ENCODE measurements around the gene UBQLN4. TPM values are rescaled to one million over a fixed set of nuclear protein-coding genes. Genes with fewer than 3 reads are reported as not detected.

The UBQLN4 gene
- polyA plus RNA-seq (ENCODE audit: insufficient read length), result 47.5 TPM

DNA sequence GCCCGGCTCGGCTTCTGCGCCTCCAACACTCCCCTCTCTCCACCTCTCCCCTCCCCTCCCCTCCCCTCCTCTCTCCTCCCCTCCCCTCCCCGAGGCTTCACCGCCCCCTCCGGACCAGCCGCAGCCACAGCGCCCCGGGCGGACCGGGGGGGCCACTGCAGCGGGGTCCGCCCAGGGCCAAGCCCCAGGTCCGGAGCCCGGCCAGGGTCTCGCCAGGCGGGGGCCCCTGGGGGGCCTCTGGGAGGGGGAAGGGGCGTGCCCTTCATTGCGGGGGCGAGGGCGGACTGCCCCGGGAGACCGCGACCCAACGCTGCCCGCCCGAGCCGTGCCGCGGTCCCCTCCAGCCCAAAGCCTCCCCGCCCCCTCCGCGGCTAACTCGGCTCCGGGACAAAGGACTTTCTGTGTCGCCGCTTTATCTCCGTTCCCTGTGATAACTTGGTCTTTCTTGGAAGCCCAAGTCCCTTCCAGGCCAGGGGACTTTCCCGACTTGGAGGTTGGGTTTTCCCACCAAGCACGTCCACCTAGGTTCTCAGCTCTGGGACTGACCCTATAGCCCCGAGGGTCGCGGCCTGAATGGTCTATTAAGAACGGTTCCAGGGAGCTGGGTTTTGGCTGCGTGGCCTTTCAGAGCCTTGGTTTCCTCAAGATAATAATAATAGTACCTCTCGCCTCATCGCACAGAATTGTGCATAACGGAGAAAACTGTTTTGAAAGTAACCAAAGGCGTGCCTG lies at the start of gene UBQLN4:
UBQLN4 (minus strand) TSS at position 31 of the 732 bp plus-strand sequence. CDS start 97 bp downstream, outside the sequence.
- peak; percentile 61 for DNase-seq (ENCODE audit: low read depth)

DNA sequence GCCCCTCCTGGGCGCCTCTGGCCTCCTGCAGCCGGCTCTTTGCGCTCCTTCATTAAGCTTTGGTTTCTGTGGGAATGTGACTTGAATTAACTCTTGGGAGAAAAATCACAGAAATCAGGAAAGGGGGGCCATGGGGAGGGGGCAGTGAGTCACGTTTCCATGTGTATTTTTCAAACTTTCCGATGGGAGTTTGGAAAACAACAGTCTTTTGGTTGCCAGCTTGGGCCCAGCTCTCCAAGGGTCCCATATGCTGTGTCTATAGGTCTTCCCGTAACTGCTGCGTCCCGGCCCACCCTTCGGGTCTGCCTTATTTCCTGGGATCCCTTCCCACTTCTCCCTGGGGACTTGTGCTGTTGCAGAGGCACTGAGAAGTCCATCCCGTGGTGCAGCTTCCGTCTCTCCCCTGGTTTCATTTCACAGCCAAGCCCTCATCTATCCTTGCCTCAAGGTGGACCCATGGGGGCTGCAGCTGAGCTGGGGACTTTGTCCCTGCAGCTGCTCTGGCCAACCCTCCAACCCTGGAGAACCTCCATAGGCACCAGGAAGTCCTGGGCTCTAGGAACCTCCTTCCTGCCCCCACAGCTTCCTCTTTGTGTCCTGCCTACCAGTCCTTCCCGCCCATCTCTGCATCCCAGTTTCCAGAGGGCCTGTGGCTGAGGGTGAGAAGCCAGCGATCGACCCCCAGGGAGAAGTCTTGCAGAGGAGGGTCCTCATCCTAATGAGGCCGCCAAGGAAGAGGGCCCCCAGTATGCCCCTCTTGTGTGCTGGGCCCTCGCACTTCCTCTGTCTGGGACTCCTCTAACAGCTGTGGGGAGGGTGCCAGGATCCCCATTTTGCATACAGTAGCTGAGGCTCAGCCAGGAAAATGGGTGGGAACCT lies 49.3 kb upstream of the UBQLN4 start:
- DNase-seq (ENCODE audit: low read depth), result no peak

DNA sequence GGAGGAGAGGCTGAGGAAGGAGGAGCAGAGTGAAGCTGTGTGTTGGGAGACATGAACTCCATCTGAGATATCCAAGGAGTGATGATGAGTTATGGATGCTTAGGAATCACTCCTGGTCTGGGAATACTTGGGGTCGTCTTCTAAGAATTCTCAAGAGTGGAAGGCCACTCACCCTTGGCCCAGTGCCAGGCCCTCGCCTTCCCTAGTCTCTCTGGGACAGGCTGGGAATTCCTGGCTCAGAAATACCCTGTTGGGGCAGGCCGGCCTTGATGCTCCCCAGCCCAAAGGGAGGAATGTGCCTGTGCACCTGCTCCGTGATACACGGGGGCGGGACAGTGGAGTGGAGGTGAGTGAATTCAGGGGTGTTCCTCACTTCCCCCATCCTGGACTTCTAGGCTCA lies 48.3 kb upstream of the UBQLN4 start:
- DNase-seq (ENCODE audit: low read depth), result no peak

DNA sequence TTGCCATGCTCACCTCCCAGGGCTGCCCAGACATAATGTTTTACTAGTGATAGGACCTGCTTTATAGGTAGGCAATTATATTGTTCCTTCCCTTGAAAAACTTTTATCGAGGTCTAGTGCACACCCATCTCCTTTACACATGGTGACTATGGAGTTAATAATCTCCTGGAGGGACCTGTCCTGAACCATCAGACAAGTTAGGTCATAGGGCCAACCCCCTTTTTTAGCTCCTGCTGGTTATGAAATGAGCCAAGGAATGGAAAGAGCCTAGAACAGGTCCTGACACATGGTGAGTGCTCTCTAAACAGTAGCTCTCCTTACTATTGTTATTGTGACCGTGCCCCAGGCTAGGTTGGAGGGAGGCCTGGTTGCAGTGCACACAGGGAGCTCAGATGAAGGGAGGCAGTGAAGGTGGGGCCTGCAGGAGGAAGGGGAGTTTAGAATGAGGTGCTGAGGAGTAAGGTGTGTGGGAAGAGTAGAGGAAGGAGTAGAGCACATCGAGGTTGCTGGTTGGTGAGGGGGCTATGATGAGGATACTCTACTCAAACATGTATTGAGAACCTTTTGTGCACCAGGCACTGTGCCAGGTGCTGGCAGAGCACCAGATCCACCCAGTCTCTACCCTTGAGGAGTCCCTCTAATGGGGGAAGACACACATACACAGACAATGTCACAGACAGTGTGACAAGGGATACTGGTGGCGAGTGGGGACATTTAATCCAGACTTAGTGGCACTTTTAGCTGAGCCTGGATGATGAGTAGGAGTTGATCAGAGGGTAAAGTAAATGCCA lies 46.8 kb upstream of the UBQLN4 start:
- DNase-seq (ENCODE audit: low read depth), result no peak

DNA sequence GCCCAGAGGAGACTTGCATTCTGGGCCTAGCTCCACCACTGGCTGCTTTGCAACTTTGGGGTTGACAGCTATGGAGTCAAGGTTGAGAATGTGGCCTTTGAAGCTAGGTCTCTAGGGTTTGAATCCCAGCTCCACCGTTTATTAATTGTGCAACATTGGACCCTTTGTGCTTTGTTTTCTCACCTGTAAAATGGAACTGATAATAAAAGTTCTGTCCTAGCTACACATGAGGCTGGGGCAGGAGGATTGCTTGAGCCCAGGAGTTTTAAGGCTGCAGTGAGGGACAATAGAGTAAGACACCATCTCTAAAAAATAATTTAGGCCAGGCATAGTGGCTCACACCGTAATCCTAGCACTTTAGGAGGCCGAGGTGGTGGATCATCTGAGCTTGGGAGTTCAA lies 45.7 kb upstream of the UBQLN4 start:
- no peak for DNase-seq (ENCODE audit: low read depth)

DNA sequence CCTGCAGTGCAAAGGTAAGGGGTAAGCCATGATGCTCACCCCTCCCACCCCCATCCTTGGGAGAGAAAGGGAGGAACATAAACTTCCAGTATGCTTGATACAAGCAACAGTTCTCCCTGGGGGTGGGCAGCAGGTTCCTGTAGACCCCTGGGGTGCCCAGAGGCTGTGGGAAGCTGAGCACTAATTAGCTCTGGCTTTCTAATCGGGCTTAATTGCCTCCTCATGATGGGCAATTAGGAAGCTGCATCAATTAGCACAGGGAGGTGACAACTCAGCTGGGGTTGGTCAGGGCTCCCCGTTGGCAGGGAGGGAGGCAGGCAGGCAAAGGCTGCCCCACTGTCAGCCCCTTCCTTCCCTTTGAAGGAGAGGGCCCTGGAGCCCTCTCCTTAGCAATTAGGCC lies 45.2 kb upstream of the UBQLN4 start:
- DNase-seq (ENCODE audit: low read depth), result no peak

DNA sequence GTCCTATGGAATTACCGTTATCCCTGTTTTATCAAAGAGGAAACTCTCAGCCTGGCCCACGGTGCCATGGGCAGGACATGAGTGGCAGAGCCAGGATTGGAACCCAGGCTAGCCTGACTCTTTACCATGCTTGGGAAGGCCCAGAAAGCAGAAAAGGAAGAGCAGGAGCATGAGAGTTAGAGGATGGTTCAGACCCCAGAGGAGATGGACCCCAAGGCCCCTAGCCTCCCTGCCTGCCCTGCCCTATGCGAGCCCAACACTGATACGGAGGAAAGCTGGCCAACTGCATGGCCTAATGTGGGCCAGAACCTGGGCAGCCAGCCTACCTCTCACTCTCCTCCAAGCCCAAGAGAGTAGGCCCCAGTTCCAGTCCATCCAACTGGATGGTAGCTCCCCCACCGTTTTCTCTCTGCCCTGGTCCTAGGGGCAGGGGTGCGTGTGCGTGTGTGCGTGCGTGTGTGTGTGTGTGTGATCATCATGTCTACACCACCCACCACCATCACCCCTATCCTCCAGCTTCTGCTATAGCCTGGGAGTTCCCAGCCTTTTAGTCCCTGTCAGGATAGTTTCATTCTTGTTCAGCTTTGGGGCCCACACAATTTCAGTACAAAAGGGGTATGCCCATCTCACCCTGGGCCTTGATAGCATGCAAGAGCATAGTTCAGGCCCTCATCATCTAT lies 44.0 kb upstream of the UBQLN4 start:
- no peak for DNase-seq (ENCODE audit: low read depth)

DNA sequence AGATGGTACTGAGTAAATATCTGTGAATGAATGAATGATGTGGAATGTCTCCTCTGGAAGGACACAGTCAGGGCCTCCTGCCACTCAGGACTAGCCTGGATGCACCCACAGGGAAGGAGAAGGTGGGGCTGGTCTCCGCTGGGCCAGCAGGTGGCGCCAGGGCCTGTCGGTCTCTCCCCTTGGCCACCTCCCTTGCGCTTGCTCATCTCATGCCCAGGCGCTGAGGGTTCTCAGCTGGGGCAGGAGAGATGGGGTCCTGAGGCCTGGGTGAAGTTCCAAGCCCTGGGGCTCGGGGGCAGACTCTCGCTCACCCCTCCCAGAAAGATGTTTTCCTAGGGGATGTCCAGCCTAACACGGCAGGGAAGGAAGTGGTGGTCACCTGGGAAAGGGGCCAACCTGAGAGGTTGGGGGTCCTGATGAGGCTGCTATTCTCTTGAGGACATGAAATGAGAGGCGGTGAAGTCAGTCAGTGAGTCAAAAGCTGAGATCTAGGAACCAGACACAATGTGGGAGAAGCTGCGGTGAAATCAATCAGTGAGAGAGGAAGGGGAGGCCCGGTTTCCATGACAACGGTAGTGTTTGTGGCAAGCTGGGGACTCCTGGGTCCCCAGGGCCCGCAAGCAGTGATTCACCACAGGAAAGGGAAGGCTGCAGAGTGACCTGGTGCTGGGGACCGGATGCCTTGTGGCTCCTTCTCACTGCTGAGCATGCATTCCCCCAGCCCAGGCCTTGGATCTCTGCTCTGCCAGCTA lies 43.2 kb upstream of the UBQLN4 start:
- DNase-seq (ENCODE audit: low read depth), result no peak

DNA sequence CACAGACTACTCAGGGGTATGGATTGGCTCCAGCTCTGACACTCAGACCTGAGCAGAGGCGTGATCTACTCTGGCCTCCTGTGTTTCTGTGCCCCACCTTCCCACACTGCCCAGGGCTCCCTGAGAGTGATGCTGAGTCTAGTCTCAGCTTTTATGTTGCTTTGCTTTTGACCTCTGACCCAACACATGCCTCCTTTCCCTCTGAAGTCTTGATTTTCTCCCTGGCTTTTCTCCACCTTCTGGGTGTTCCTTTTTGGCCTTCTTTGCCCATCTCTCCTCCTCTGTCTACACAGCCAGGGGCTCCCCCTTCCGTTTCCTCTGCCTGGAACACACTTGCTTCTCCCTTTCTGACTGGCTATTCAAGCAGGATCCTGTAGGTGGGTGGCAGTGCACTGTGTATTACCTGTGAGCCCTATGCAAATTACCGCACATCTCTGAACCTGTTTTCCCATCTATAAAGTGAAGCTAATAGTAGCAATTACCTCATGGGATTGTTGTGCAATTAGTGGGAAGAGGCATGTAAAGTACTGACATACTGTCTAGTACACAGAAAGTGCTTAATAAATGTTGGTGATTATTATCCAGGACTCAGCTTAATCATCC lies 42.4 kb upstream of the UBQLN4 start:
- no peak for DNase-seq (ENCODE audit: low read depth)

DNA sequence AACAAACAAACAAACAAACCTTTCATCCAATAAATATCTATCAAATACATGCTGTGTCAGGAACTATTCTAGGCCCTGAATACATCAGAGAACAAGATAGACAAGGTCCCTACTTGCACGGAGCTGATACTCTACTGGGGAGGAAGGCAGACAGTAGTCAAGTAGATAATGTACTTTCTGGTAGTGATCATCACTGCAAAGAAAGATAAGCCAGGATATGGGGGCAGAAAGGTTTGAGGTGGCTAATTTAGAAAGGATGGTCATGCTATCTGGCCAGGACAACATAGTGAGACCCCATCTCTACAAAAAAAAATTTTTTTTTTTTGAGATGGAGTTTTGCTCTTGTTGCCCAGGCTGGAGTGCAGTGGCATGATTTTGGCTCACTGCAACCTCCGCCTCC lies 38.0 kb upstream of the UBQLN4 start:
- no peak for DNase-seq (ENCODE audit: low read depth)

DNA sequence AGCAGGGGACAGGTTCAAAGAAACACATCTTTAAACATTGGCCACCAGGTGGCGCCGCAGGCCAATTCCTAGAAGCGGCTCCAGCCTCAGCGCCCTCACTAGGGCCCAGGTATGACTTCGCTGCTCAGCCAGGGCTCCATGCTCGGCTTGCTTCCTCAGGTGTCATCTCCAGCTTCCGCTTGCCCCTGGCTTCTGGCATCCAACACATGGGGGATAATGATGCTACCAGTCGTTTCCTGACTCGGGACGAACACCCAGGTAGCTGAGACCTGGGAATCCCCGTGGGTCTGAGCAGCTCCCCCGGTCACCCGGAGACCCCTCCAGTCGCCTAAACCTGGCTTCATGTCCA lies 37.2 kb upstream of the UBQLN4 start:
- no peak for DNase-seq (ENCODE audit: low read depth)

DNA sequence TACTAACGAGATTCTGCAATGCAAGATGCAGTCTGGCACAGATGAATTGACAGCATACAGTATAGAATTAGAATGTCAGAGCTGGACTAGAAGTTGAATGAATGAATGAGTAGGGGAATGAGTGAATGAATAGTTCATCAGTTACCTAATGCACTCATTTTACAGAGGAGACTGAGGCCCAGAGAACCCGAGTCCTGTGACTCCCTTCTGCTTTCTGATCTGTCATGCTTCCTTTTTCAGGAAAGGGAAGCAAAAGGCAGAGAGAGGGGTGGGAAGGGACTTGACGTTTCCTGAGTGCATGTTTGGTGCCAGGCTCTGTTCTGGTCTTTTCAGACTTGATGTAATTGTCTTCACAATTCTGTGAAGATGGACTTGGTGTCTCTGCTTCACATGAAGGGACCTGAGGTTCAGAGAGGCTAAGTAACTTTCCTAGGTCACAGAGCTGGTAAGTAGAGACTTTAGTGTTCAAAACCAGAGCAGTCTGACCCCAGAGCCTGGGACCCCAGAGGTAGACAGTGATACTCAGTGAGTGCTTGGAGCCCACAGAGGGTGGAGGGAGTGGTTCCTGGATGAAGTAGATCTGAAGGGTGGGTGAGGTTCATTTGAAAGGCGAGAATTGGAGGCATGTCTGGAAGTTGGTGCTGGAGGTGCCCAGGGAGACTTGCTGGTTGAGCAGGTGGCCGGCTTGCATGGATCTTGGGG lies 36.7 kb upstream of the UBQLN4 start:
- no peak for DNase-seq (ENCODE audit: low read depth)

DNA sequence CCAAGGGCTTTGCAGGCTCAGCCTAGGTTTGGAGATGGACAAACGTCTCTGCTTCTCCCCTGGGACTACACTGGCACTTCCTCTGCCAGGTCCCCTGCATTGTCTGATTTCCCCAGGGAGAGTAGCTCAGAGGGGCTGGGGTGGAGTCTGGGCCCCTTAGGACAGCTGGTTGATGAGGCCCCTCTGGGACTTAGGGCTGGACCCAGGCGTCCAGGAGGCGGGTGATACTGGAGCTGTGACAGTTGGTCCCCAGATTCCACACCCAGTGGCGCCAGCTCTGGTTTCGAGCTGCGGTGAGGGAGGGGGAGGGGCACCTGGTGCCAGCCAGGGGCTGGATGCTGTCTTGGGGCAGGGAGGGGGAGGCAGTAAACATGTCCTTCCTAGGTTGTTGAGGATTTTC lies 36.1 kb upstream of the UBQLN4 start:
- no peak for DNase-seq (ENCODE audit: low read depth)

DNA sequence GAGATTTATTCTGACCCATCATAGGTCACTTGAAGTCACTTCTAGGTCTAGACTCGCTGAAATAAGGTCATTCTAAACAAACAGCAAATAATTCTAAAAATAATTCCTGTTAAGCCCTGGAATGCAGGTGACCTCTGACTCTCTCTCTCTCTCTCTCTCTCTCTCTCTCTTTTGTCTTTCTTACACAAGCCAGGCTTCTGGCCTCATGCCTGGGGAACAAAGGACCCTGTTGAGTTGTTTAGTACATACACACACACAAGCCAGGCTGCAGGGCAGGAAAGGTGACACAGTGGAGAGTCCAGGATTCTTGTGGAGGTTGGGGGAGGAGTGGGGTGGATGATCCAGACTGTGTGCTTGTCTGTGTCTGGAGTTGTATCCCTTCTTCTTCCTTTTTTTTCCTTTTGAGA lies 32.7 kb upstream of the UBQLN4 start:
- no peak for DNase-seq (ENCODE audit: low read depth)

DNA sequence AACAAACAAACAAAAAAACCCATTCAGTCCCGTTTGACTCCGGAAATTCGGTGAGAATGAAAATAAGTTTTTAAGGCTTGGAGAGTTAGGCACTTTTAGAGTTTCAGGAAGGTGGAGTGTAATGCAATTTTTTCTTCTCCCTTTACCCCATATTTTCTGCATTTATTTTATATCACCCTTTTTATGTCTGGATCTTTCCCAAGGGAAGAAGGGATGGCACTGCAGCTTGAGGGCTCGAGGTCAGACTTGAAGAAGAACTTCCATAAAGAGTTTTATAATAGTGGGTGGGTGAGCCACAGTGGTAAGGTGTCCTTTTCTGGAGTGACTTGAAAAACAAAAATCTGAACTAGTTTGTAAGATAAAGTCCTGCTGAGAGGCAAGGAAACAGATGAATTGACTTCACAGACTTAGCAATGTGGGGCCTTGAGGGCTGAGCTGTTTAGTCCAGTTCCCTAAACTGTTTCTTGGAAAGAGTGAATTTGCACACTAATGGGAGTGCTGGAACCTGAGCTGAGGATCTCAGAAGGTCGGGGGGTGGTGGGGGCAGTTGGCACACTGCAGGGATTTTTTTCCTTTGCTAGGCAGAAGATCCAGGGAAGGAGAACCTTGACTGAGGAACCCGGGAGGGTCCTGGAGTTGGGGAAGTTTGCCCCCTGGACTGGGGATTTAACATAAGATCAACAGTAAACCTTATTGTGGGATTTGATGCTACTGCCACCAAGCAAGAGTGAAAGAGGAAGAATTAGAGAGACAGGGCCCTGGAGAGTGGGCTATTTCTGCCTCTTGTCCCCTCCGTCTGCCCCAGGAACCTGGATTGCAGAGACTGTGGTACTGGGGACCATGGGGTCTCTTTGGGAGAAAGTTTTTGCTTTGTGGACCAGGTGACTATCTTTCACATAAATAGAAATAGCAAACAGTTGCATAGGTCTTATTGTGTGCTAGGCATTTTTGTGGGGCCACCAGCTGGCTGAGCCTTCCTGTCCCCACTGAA lies 30.5 kb upstream of the UBQLN4 start:
- DNase-seq (ENCODE audit: low read depth), result no peak

DNA sequence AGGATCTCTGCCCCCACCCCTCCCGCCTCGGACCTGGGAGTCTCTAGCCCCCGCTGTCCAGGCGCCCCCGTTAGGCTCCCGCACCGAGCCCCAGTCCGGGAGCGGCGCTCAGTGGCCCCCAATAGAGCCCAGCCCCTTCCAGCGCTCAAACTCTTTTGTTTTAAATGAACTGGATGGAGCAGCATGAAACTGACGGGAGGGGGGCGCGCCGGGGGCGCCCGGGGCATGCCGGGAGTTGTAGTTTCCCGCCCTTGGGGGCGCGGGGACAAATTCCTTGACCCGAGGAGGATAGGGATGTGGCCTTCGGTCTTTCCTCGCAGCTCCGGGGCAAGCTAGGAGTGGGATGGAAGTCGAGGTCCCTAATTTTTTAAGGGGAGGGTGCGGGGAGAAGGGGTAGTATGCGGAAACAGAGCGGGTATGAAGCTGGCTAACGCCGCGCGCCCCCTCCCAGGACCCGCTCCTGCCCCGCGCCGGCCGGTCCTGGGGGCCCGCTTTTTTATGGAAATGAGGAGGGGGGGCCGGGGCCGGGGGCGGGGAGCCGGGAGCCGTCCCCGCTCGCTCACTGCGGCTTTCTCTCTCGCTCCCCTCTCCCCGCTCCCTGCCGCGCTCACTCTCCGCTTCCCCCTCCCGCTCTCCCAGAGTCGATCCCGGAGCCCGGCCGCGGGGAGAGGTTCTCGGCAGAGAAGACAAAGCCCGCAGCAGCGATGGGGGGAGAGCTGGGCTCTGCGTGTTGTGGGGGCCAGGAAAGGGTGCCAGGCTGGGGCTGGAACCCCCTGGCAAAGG lies 28.9 kb upstream of the UBQLN4 start, which contains the start of gene MEX3A:
MEX3A (minus strand) TSS at position 157 of the 783 bp plus-strand sequence. CDS start 467 bp downstream, outside the sequence.
- DNase-seq (ENCODE audit: low read depth), result peak; percentile 82

DNA sequence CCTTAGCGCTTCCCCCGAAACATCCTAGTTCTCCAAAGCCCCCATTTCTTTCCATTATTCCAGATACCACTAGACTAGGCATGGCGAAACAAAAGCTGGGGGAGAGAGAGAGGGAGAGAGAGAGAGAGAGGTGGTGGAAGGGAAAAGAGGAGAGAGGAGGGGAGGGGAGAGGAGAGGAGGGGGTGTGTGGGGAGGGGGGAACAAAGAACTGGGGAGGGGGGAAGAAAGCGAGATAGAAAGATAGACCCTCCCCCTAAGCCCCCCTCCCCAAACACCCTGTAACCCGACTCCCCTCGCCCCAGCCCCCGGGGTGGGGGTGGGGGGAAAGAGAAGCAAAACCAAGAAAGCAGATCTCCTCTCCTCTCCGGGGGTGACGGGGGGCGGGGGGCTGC lies 28.3 kb upstream of the UBQLN4 start:
- no peak for DNase-seq (ENCODE audit: low read depth)

All from forelimb muscle (tissue), 1 donor.